ENCODE data around the gene LMX1A.

GRCh38 chr1:165217958-165218357 is 138.6 kb downstream of the LMX1A start:
- no peak for TF ChIP-seq POLR2A (IDR thresholded peaks at IDR 0.05)
- no peak for TF ChIP-seq CTCF (IDR thresholded peaks at IDR 0.05)

Measured in gastroesophageal sphincter (tissue), 3 donors.